Parathyroid adenoma (tissue), 2 donors: ENCODE measurements around the gene ABAT.

Experiments used
- H2AFZ ChIP-seq: fragments of 300-600 bp; sonication (generic); one replicate; pipeline ENCODE4 v1.7.0; 2017; ENCODE audit warnings: antibody characterized with exemption, mild to moderate bottlenecking
- H3K27ac ChIP-seq: fragments of 300-600 bp; sonication (generic); one replicate; pipeline ENCODE4 v1.7.0; 2017
- H3K27me3 ChIP-seq: fragments of 300-600 bp; sonication (generic); one replicate; pipeline ENCODE4 v1.7.0; 2017; ENCODE audit warnings: low read length; ENCODE audit not compliant: control insufficient read depth, insufficient read depth
- H3K36me3 ChIP-seq: fragments of 300-600 bp; sonication (generic); one replicate; pipeline ENCODE4 v1.7.0; 2017; ENCODE audit warnings: low read length; ENCODE audit not compliant: control insufficient read depth, insufficient read depth
- H3K4me1 ChIP-seq: fragments of 300-600 bp; sonication (generic); one replicate; pipeline ENCODE4 v1.7.0; 2017; ENCODE audit warnings: control low read depth
- H3K4me2 ChIP-seq: fragments of 300-600 bp; sonication (generic); one replicate; pipeline ENCODE4 v1.7.0; 2017; ENCODE audit warnings: low read length
- H3K4me3 ChIP-seq: fragments of 300-600 bp; sonication (generic); one replicate; pipeline ENCODE4 v1.7.0; 2017; ENCODE audit warnings: low read depth, low read length
- H3K79me2 ChIP-seq: fragments of 300-600 bp; sonication (generic); one replicate; pipeline ENCODE4 v1.7.0; 2017; ENCODE audit warnings: control low read depth
- H3K9ac ChIP-seq: fragments of 300-600 bp; sonication (generic); one replicate; pipeline ENCODE4 v1.7.0; 2017; ENCODE audit warnings: mild to moderate bottlenecking
- H3K9me3 ChIP-seq: fragments of 300-600 bp; sonication (generic); one replicate; pipeline ENCODE4 v1.7.0; 2017; ENCODE audit warnings: low read length; ENCODE audit not compliant: control insufficient read depth
- CTCF ChIP-seq: fragments of 300-600 bp; sonication (generic); IDR thresholded peaks from one replicate; pipeline ENCODE4 v1.7.0; 2017; ENCODE audit warnings: antibody characterized with exemption, mild to moderate bottlenecking
- donor health status: primary hyperparathyroidism.

Gene ABAT

GRCh38 chr16:8691728-8692127 lies 17.3 kb downstream of the ABAT start:
- H3K27me3 ChIP-seq: no peaks in the 10 kb centered on the region
- TF ChIP-seq CTCF: no peak
- no peaks in the 10 kb centered on the region for H3K4me1 ChIP-seq
- no peaks in the 10 kb centered on the region for H3K36me3 ChIP-seq
- no peak overlapping the region for H3K4me3 ChIP-seq
- no peak overlapping the region for H3K4me2 ChIP-seq
- no peak overlapping the region for H3K27ac ChIP-seq
- no peak overlapping the region for H3K9ac ChIP-seq
- H2AFZ ChIP-seq: no peak overlapping the region
- no peaks in the 10 kb centered on the region for H3K9me3 ChIP-seq
- H3K79me2 ChIP-seq: no peaks in the 10 kb centered on the region

GRCh38 chr16:8694795-8695728 lies 20.6 kb downstream of the ABAT start:
- Histone ChIP-seq H2AFZ (peak overlapping the region; percentile 70), H3K27me3 (no peaks in the 10 kb centered on the region), H3K4me1 (no peaks in the 10 kb centered on the region), H3K36me3 (no peaks in the 10 kb centered on the region), H3K4me3 (no peak overlapping the region), H3K27ac (no peak overlapping the region), H3K9ac (no peak overlapping the region), H3K4me2 (no peak overlapping the region), H3K9me3 (no peaks in the 10 kb centered on the region), H3K79me2 (no peaks in the 10 kb centered on the region)
- no peak for TF ChIP-seq CTCF

- H3K9me3 ChIP-seq: no peaks in the 10 kb centered on the region
- H3K4me1 ChIP-seq: no peaks in the 10 kb centered on the region
- H3K27me3 ChIP-seq: no peaks in the 10 kb centered on the region
- no peak overlapping the region for H3K4me3 ChIP-seq
- H3K36me3 ChIP-seq: no peaks in the 10 kb centered on the region
- H3K4me2 ChIP-seq: no peak overlapping the region
- no peak overlapping the region for H3K27ac ChIP-seq
- no peak overlapping the region for H2AFZ ChIP-seq
- H3K79me2 ChIP-seq: no peaks in the 10 kb centered on the region
- no peak for TF ChIP-seq CTCF
- no peak overlapping the region for H3K9ac ChIP-seq
Observed at GRCh38 chr16:8696880-8697279, 22.5 kb downstream of the ABAT start.

GRCh38 chr16:8697965-8698364 lies 23.5 kb downstream of the ABAT start:
- Histone ChIP-seq H3K4me1 (no peaks in the 10 kb centered on the region), H3K9ac (no peak overlapping the region), H3K27ac (no peak overlapping the region), H3K4me2 (no peak overlapping the region), H3K27me3 (no peaks in the 10 kb centered on the region), H3K36me3 (no peaks in the 10 kb centered on the region), H3K4me3 (no peak overlapping the region), H3K79me2 (no peaks in the 10 kb centered on the region), H2AFZ (no peak overlapping the region), H3K9me3 (no peaks in the 10 kb centered on the region)
- no peak for TF ChIP-seq CTCF

GRCh38 chr16:8703693-8704092 lies 29.3 kb downstream of the ABAT start:
- H3K27ac ChIP-seq: no peak overlapping the region
- no peaks in the 10 kb centered on the region for H3K4me1 ChIP-seq
- no peaks in the 10 kb centered on the region for H3K27me3 ChIP-seq
- H3K4me3 ChIP-seq: no peak overlapping the region
- no peaks in the 10 kb centered on the region for H3K36me3 ChIP-seq
- H3K4me2 ChIP-seq: no peak overlapping the region
- H2AFZ ChIP-seq: no peak overlapping the region
- no peaks in the 10 kb centered on the region for H3K79me2 ChIP-seq
- TF ChIP-seq CTCF: no peak
- H3K9ac ChIP-seq: no peak overlapping the region
- H3K9me3 ChIP-seq: no peaks in the 10 kb centered on the region
